ACC112 (cell line): ENCODE data around the gene TWF2.
A peak's percentile ranks its signal among the peaks of the same experiment; 100 is the strongest.
"Not testable (repeated sequence)": the region's sequence is repeated elsewhere in the genome, so short reads cannot be mapped to it uniquely, and the experiment has no call there.

ENCODE experiments used
- H2AFZ ChIP-seq: fragments of 200-600 bp; sonication (generic); one replicate; pipeline ENCODE4 v1.6.0; 2017; ENCODE audit warnings: antibody characterized with exemption, low read length; ENCODE audit not compliant: unreplicated experiment
- H3K27ac ChIP-seq: fragments of 200-600 bp; sonication (generic); 2 replicates; pipeline ENCODE4 v1.5.1; 2014; ENCODE audit warnings: low read depth, mild to moderate bottlenecking, antibody characterized with exemption, low read length, moderate library complexity
- H3K27me3 ChIP-seq: fragments of 200-600 bp; sonication (generic); 2 replicates; pipeline ENCODE4 v1.6.1; 2014; ENCODE audit warnings: mild to moderate bottlenecking, antibody characterized with exemption, low read length, moderate library complexity, mixed read lengths; ENCODE audit not compliant: insufficient read depth
- H3K36me3 ChIP-seq: fragments of 200-600 bp; sonication (generic); 2 replicates; pipeline ENCODE4 v1.6.1; 2016; ENCODE audit warnings: mild to moderate bottlenecking, antibody characterized with exemption, low read length, moderate library complexity, mixed read lengths; ENCODE audit not compliant: insufficient read depth
- H3K4me1 ChIP-seq: fragments of 200-600 bp; sonication (generic); one replicate; pipeline ENCODE4 v1.6.1; 2016; ENCODE audit warnings: low read length, mixed read lengths; ENCODE audit not compliant: insufficient read depth, unreplicated experiment, control insufficient read depth
- H3K4me3 ChIP-seq: fragments of 200-600 bp; sonication (generic); 2 replicates; pipeline ENCODE4 v1.5.1; 2014; ENCODE audit warnings: mild to moderate bottlenecking, low read depth, low read length
- H3K79me2 ChIP-seq: fragments of 200-600 bp; sonication (generic); one replicate; pipeline ENCODE4 v1.6.0; 2016; ENCODE audit warnings: low read length; ENCODE audit not compliant: control insufficient read depth, unreplicated experiment, insufficient read depth

Gene TWF2

GRCh38 chr3:52238761-52239701, at the start of gene TWF2:
TWF2 (minus strand) TSS chr3:52239158; CDS start chr3:52239016, 142 bp downstream.
- H3K4me1 ChIP-seq: peaks cover 38% of the 10 kb centered on the region
- H3K27ac ChIP-seq: peak within 1 kb of the TSS; percentile 71
- H2AFZ ChIP-seq: peak within 1 kb of the TSS; percentile 52
- no peaks in the 10 kb centered on the region for H3K27me3 ChIP-seq
- peak within 1 kb of the TSS; percentile 82 for H3K4me3 ChIP-seq
- peaks cover 49% of the 10 kb centered on the region for H3K79me2 ChIP-seq
- H3K36me3 ChIP-seq: no peaks in the 10 kb centered on the region

- Histone ChIP-seq H3K27me3 (no peaks in the 10 kb centered on the region), H3K79me2 (no peaks in the 10 kb centered on the region), H3K4me1 (peaks cover 12% of the 10 kb centered on the region), H3K4me3 (peak overlapping the region; percentile 72), H3K36me3 (no peaks in the 10 kb centered on the region), H2AFZ (no peak overlapping the region), H3K27ac (no peak overlapping the region)
These were observed 49.7 kb upstream of the TWF2 start for GRCh38 chr3:52288674-52289073.

- peak overlapping the region; percentile 0 for H2AFZ ChIP-seq
- H3K36me3 ChIP-seq: no peaks in the 10 kb centered on the region
- peak overlapping the region; percentile 84 for H3K27ac ChIP-seq
- no peaks in the 10 kb centered on the region for H3K79me2 ChIP-seq
- H3K27me3 ChIP-seq: no peaks in the 10 kb centered on the region
- H3K4me3 ChIP-seq: peak overlapping the region; percentile 72
- peaks cover 29% of the 10 kb centered on the region for H3K4me1 ChIP-seq
These were observed 47.8 kb upstream of the TWF2 start for GRCh38 chr3:52286777-52287110.

GRCh38 chr3:52284051-52284450, 45.1 kb upstream of the TWF2 start:
- H3K79me2 ChIP-seq, H3K4me3 ChIP-seq, H3K27ac ChIP-seq, H3K36me3 ChIP-seq, H2AFZ ChIP-seq, H3K27me3 ChIP-seq: not testable (repeated sequence)
- H3K4me1 ChIP-seq: peaks cover 42% of the 10 kb centered on the region

- peak overlapping the region; percentile 11; the same call in 1 of the 2 replicates for H3K27ac ChIP-seq
- H3K79me2 ChIP-seq: peaks cover 3% of the 10 kb centered on the region
- H2AFZ ChIP-seq: no peak overlapping the region
- H3K4me3 ChIP-seq: no peak overlapping the region
- no peaks in the 10 kb centered on the region for H3K36me3 ChIP-seq
- no peaks in the 10 kb centered on the region for H3K27me3 ChIP-seq
- H3K4me1 ChIP-seq: peaks cover 37% of the 10 kb centered on the region
These were observed 44.3 kb upstream of the TWF2 start for GRCh38 chr3:52283306-52283705.

- H3K36me3 ChIP-seq: no peaks in the 10 kb centered on the region
- H3K27ac ChIP-seq: 0 out of 2 replicates have a peak overlapping the region, but pooled peaks have one; percentile 12
- H3K79me2 ChIP-seq: peaks cover 13% of the 10 kb centered on the region
- peaks cover 37% of the 10 kb centered on the region for H3K4me1 ChIP-seq
- H3K4me3 ChIP-seq: no peak overlapping the region
- no peak overlapping the region for H2AFZ ChIP-seq
- H3K27me3 ChIP-seq: no peaks in the 10 kb centered on the region
These were observed 43.2 kb upstream of the TWF2 start for GRCh38 chr3:52281981-52282801.

- H3K27me3 ChIP-seq: no peaks in the 10 kb centered on the region
- peaks cover 39% of the 10 kb centered on the region for H3K4me1 ChIP-seq
- no peaks in the 10 kb centered on the region for H3K36me3 ChIP-seq
- peak overlapping the region; percentile 53 for H3K27ac ChIP-seq
- peak overlapping the region; percentile 54 for H2AFZ ChIP-seq
- H3K4me3 ChIP-seq: peak overlapping the region; percentile 94
- H3K79me2 ChIP-seq: peaks cover 34% of the 10 kb centered on the region
These were observed 41.1 kb upstream of the TWF2 start for GRCh38 chr3:52280050-52280461.

- Histone ChIP-seq H2AFZ (peak overlapping the region; percentile 54), H3K36me3 (no peaks in the 10 kb centered on the region), H3K4me1 (peaks cover 39% of the 10 kb centered on the region), H3K4me3 (peak overlapping the region; percentile 94), H3K27me3 (no peaks in the 10 kb centered on the region), H3K27ac (peak overlapping the region; percentile 53), H3K79me2 (peaks cover 39% of the 10 kb centered on the region)
These were observed 40.6 kb upstream of the TWF2 start for GRCh38 chr3:52279596-52279995.

- Histone ChIP-seq H3K4me3 (peak within 1 kb of the TSS; percentile 94), H2AFZ (peak within 1 kb of the TSS; percentile 59), H3K79me2 (peaks cover 49% of the 10 kb centered on the region), H3K27me3 (no peaks in the 10 kb centered on the region), H3K4me1 (peaks cover 44% of the 10 kb centered on the region), H3K36me3 (peaks cover 7% of the 10 kb centered on the region; the same call in 1 of the 2 replicates), H3K27ac (peak within 1 kb of the TSS; percentile 92)
These were observed 39.6 kb upstream of the TWF2 start, which contains the start of gene WDR82 for GRCh38 chr3:52278510-52279069. WDR82 (minus strand) TSS chr3:52278649; CDS start chr3:52278361, 288 bp downstream.

GRCh38 chr3:52277972-52278509, 39.1 kb upstream of the TWF2 start:
- H3K79me2 ChIP-seq: peaks cover 55% of the 10 kb centered on the region
- peaks cover 7% of the 10 kb centered on the region; the same call in 1 of the 2 replicates for H3K36me3 ChIP-seq
- no peaks in the 10 kb centered on the region for H3K27me3 ChIP-seq
- H2AFZ ChIP-seq: peak overlapping the region; percentile 59
- peaks cover 39% of the 10 kb centered on the region for H3K4me1 ChIP-seq
- peak overlapping the region; percentile 94 for H3K4me3 ChIP-seq
- peak overlapping the region; percentile 92 for H3K27ac ChIP-seq
